ENCODE results near the gene SOS1. TPM values are rescaled to one million over a fixed set of nuclear protein-coding genes. Genes with fewer than 3 reads are reported as not detected.

SOS1 gene
- total RNA-seq, 2 donors from 2014 or later, result 29.8 to 61.2 TPM

DNA sequence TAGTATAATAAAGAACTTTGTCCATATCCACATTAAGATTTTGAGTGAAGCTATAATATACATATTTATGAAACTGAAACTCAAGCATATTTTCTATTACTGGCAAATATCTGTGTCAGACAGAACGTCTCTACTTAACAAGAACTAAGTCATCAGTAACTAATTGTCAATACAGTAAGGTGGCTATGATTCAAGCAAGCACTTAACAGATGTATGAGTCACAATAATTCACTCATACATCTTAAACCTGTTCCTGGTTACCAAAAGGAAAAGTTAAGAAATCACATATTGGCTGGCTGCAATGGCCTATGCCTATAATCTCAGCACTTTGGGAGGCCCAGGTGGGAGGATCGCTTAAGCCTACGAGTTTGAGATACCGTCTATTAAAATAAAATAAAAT lies 96.0 kb downstream of the SOS1 start:
- DNase-seq (ENCODE audit: low spot score) (no peak), ATAC-seq (ENCODE audit: insufficient number of reproducible peaks, low FRiP score, low read depth) (no peak)
- Histone ChIP-seq H3K4me1 (ENCODE audit: control insufficient read depth in 1 of 2, low read depth in 2 of 2) (peaks cover 17 to 47% of the 10 kb centered on the region in 2 donors), H3K36me3 (no peaks in the 10 kb centered on the region), H3K27ac (peak overlapping the region; percentile 37 to 54), H3K4me3 (no peak overlapping the region), H3K27me3 (replicated peaks; ENCODE audit: insufficient read depth) (no peaks in the 10 kb centered on the region), H3K9me3 (no peaks in the 10 kb centered on the region)
- TF ChIP-seq, protein P1, sequence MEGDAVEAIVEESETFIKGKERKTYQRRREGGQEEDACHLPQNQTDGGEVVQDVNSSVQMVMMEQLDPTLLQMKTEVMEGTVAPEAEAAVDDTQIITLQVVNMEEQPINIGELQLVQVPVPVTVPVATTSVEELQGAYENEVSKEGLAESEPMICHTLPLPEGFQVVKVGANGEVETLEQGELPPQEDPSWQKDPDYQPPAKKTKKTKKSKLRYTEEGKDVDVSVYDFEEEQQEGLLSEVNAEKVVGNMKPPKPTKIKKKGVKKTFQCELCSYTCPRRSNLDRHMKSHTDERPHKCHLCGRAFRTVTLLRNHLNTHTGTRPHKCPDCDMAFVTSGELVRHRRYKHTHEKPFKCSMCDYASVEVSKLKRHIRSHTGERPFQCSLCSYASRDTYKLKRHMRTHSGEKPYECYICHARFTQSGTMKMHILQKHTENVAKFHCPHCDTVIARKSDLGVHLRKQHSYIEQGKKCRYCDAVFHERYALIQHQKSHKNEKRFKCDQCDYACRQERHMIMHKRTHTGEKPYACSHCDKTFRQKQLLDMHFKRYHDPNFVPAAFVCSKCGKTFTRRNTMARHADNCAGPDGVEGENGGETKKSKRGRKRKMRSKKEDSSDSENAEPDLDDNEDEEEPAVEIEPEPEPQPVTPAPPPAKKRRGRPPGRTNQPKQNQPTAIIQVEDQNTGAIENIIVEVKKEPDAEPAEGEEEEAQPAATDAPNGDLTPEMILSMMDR (IDR thresholded peaks at IDR 0.05), result no peak

DNA sequence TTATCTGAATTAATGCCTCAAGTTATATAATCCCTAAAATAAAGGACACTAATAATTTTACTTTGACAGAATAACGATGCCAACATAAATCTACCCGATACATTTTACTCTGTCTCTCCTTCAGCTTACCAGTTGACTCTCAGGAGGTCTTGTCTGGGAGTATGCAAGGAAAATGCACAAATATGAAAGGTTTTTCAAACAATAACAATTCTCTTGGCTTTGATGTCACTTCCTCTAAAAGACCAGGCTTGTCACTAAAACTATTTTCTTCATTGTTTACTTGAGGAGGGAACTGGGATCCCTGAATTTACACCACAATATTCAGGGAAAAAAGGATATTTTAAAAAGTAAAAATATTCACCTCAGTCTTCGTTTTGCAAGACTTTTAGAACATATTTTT lies 97.2 kb downstream of the SOS1 start:
- H3K27ac ChIP-seq, result peak overlapping the region; percentile 35 to 54
- H3K27me3 ChIP-seq (replicated peaks; ENCODE audit: insufficient read depth), result no peaks in the 10 kb centered on the region
- no peaks in the 10 kb centered on the region for H3K9me3 ChIP-seq
- TF ChIP-seq, protein P1 (IDR thresholded peaks at IDR 0.05), result no peak
- no peaks in the 10 kb centered on the region for H3K36me3 ChIP-seq
- DNase-seq (ENCODE audit: low spot score) (no peak), ATAC-seq (ENCODE audit: insufficient number of reproducible peaks, low FRiP score, low read depth) (no peak)
- H3K4me3 ChIP-seq, result no peak overlapping the region
- peaks cover 19 to 58% of the 10 kb centered on the region in 2 donors for H3K4me1 ChIP-seq (ENCODE audit: control insufficient read depth in 1 of 2, low read depth in 2 of 2)

DNA sequence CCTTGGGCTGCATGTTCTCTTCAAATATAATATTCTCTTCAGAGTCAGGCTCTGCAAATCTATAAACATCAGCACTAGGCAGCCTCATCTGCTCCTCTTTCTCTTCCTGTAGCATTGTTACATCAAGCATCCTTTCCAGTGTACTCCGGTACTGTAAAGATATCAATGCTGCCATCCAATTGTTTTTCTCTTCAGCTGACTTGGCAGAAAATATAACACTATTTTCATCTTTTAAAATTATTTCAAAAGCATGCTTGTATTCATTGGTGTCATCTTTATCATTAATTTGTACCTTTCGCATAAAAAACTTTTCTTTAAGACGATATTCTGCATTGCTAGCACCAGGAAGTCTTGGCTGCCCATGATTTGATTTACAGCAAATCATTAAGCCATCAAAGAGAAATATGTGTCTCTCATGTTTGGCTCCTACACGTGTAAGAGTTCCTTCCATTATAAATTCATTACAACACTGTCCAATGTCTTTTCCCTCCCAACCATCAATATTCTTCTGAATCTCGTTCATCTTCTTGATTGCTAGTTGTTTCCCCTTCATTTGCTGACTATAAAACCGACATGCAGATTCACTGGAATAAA lies 98.1 kb downstream of the SOS1 start:
- H3K27me3 ChIP-seq (replicated peaks; ENCODE audit: insufficient read depth), result no peaks in the 10 kb centered on the region
- DNase-seq (ENCODE audit: low spot score) (no peak), ATAC-seq (ENCODE audit: insufficient number of reproducible peaks, low FRiP score, low read depth) (no peak)
- H3K9me3 ChIP-seq, result no peaks in the 10 kb centered on the region
- peak overlapping the region; percentile 2 for H3K4me3 ChIP-seq
- TF ChIP-seq, protein P1 (IDR thresholded peaks at IDR 0.05), result no peak
- H3K36me3 ChIP-seq, result no peaks in the 10 kb centered on the region
- H3K27ac ChIP-seq, result peak overlapping the region; percentile 33 to 54
- H3K4me1 ChIP-seq (ENCODE audit: control insufficient read depth in 1 of 2, low read depth in 2 of 2), result peaks cover 28 to 68% of the 10 kb centered on the region in 2 donors

DNA sequence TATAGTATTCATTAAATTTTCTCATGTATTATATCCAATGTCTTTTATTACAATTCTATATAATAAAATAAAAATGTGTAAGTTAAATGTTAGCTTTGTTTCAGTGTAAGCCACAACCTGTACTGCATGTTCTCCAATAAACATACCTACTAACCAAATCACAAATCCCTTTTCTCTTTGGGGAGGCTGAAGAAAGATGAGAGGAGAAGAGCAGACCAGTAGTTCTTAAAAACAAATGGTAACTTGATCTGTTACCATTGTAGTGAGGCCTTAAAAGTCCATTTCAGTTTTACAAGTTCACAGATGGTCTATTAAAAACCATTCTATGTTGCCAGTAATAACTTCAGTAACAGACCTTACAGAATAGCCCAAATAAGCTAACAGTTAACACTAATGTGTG lies 100.5 kb downstream of the SOS1 start:
- peaks cover 46 to 85% of the 10 kb centered on the region in 2 donors for H3K4me1 ChIP-seq (ENCODE audit: control insufficient read depth in 1 of 2, low read depth in 2 of 2)
- no peak for DNase-seq (ENCODE audit: low spot score)
- peak overlapping the region in 1 of 2 donors; percentile 28 for H3K27ac ChIP-seq
- ATAC-seq (ENCODE audit: insufficient number of reproducible peaks, low FRiP score, low read depth), result no peak
- no peak overlapping the region for H3K4me3 ChIP-seq
- no peaks in the 10 kb centered on the region for H3K27me3 ChIP-seq (replicated peaks; ENCODE audit: insufficient read depth)
- TF ChIP-seq, protein P1 (IDR thresholded peaks at IDR 0.05), result no peak
- no peaks in the 10 kb centered on the region for H3K36me3 ChIP-seq
- H3K9me3 ChIP-seq, result no peaks in the 10 kb centered on the region

DNA sequence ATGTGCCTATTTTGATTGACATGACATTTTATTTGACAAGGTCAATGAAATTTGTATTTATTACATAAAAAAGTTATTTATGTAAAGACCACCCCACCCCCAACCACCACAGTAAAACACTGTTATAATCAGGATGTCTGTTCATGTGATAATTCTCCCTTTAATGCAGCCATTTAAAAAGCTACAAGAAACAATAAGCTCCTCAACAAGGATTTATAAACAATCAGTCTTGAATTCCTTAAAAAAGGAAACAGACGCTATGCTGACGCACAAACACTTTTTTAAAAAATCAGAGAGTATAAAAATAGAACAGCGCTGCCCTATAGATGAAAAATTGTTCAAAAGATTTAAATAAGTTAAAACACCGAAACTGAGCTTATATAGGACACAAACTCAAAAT lies 102.2 kb downstream of the SOS1 start:
- DNase-seq (ENCODE audit: low spot score) (no peak), ATAC-seq (ENCODE audit: insufficient number of reproducible peaks, low FRiP score, low read depth) (no peak)
- H3K36me3 ChIP-seq, result no peaks in the 10 kb centered on the region
- peaks cover 37 to 77% of the 10 kb centered on the region in 2 donors for H3K4me1 ChIP-seq (ENCODE audit: control insufficient read depth in 1 of 2, low read depth in 2 of 2)
- no peak overlapping the region for H3K4me3 ChIP-seq
- H3K27me3 ChIP-seq (replicated peaks; ENCODE audit: insufficient read depth), result no peaks in the 10 kb centered on the region
- TF ChIP-seq, protein P1 (IDR thresholded peaks at IDR 0.05), result no peak
- H3K27ac ChIP-seq, result peak overlapping the region in 1 of 2 donors; percentile 40
- H3K9me3 ChIP-seq, result no peaks in the 10 kb centered on the region

Data from thoracic aorta (tissue), 2 donors.